HepG2 (cell line): ENCODE data around the gene UBC. TPM values are rescaled to one million over a fixed set of nuclear protein-coding genes. Genes with fewer than 3 reads are reported as not detected.
A peak's percentile ranks its signal among the peaks of the same experiment; 100 is the strongest.

Experiments used
- ADNP ChIP-seq: sonication (generic); formaldehyde crosslinking; IDR thresholded peaks from 2 replicates; pipeline ENCODE4 v1.4.0; 2020; ENCODE audit warnings: missing genetic modification reagents
- CC2D1A ChIP-seq: sonication (generic); formaldehyde crosslinking; IDR thresholded peaks from 2 replicates; pipeline ENCODE4 v1.8.1; 2023; ENCODE audit warnings: mild to moderate bottlenecking, missing genetic modification reagents
- ELF1 ChIP-seq: sonication (generic); formaldehyde crosslinking; IDR thresholded peaks from 2 replicates; pipeline ENCODE4 v1.4.0; 2020; ENCODE audit warnings: missing genetic modification reagents
- ESRRA ChIP-seq: sonication (generic); formaldehyde crosslinking; IDR thresholded peaks from 2 replicates; pipeline ENCODE4 v1.5.1; 2020; ENCODE audit warnings: mild to moderate bottlenecking, low read depth, missing genetic modification reagents
- HIVEP1 ChIP-seq: sonication (generic); formaldehyde crosslinking; IDR thresholded peaks from 2 replicates; pipeline ENCODE4 v1.4.0; 2020; ENCODE audit warnings: mild to moderate bottlenecking, missing genetic modification reagents
- HNF4G ChIP-seq, 2 experiments: sonication (generic) in 1 of 2; formaldehyde crosslinking in 1 of 2; IDR thresholded peaks; 2 replicates each; pipeline versions ENCODE4 v1.4.0 to v1.6.1; 2011 to 2020; ENCODE audit warnings: borderline replicate concordance in 2 of 2, low read depth in 2 of 2, mild to moderate bottlenecking in 2 of 2, low read length in 1 of 2, missing genetic modification reagents in 1 of 2, moderate library complexity in 1 of 2
- HNRNPLL ChIP-seq: fragments of 200-400 bp; formaldehyde crosslinking; IDR thresholded peaks from 2 replicates; pipeline ENCODE4 v1.6.1; 2017; ENCODE audit warnings: mild to moderate bottlenecking, low read depth, low read length; ENCODE audit not compliant: poor library complexity, severe bottlenecking
- KAT7 ChIP-seq: IDR thresholded peaks from 2 replicates; pipeline ENCODE4 v1.6.1; 2018; ENCODE audit warnings: borderline replicate concordance, missing compliant biosample characterization
- KDM2A ChIP-seq: sonication (generic); formaldehyde crosslinking; IDR thresholded peaks from 2 replicates; pipeline ENCODE4 v1.4.0; 2020; ENCODE audit warnings: low read depth, missing genetic modification reagents, borderline replicate concordance
- LCORL ChIP-seq, 2 experiments: fragments of 450-650 bp in 1 of 2; sonication (generic) in 1 of 2; formaldehyde crosslinking in 1 of 2; IDR thresholded peaks; 2 replicates each; pipeline versions ENCODE4 v1.5.0 to v1.6.1; 2017 to 2020; ENCODE audit warnings: antibody characterized with exemption in 1 of 2, missing genetic modification reagents in 1 of 2
- MTF1 ChIP-seq: sonication (generic); formaldehyde crosslinking; IDR thresholded peaks from 2 replicates; pipeline ENCODE4 v1.5.0; 2020; ENCODE audit warnings: missing genetic modification reagents
- PAXIP1 ChIP-seq: sonication (generic); formaldehyde crosslinking; conservative IDR thresholded peaks from 2 replicates; pipeline ENCODE4 v1.4.0; 2020; ENCODE audit warnings: mild to moderate bottlenecking, missing genetic modification reagents, moderate library complexity
- PHF8 ChIP-seq: sonication (generic); formaldehyde crosslinking; IDR thresholded peaks from 2 replicates; pipeline ENCODE4 v1.5.0; 2020; ENCODE audit warnings: missing genetic modification reagents
- SMC3 ChIP-seq: IDR thresholded peaks from 2 replicates; pipeline ENCODE4 v1.6.1; 2011; ENCODE audit warnings: low read length, improper control_type of control experiment
- SRSF1 ChIP-seq: fragments of 200-400 bp; formaldehyde crosslinking; optimal IDR thresholded peaks from 2 replicates; pipeline ENCODE3; 2017; ENCODE audit warnings: mild to moderate bottlenecking, low read depth, low read length, moderate library complexity
- U2AF2 ChIP-seq: fragments of 200-400 bp; formaldehyde crosslinking; IDR thresholded peaks from 2 replicates; pipeline ENCODE4 v1.6.1; 2017; ENCODE audit warnings: low read depth, mild to moderate bottlenecking, low read length
- ZBTB34 ChIP-seq: sonication (generic); formaldehyde crosslinking; IDR thresholded peaks from 2 replicates; pipeline ENCODE4 v1.8.0; 2022; ENCODE audit warnings: mild to moderate bottlenecking, missing genetic modification reagents
- ZBTB7A ChIP-seq: sonication (generic); formaldehyde crosslinking; IDR thresholded peaks from 2 replicates; pipeline ENCODE4 v1.8.0; 2022; ENCODE audit warnings: mild to moderate bottlenecking, missing genetic modification reagents
- ZFYVE20 ChIP-seq: sonication (generic); formaldehyde crosslinking; IDR thresholded peaks from 2 replicates; pipeline ENCODE4 v1.8.0; 2023; ENCODE audit warnings: low read depth, mild to moderate bottlenecking, moderate library complexity, missing genetic modification reagents, borderline replicate concordance
- ZMYM3 ChIP-seq: sonication (generic); formaldehyde crosslinking; IDR thresholded peaks from 2 replicates; pipeline ENCODE4 v1.5.1; 2020; ENCODE audit warnings: mild to moderate bottlenecking, missing genetic modification reagents
- ZNF124 ChIP-seq: sonication (generic); formaldehyde crosslinking; IDR thresholded peaks from 2 replicates; pipeline ENCODE4 v1.4.0; 2020; ENCODE audit warnings: missing genetic modification reagents
- ZNF597 ChIP-seq: sonication (generic); formaldehyde crosslinking; IDR thresholded peaks from 2 replicates; pipeline ENCODE4 v1.5.0; 2020; ENCODE audit warnings: missing genetic modification reagents
- ZNF629 ChIP-seq: sonication (generic); formaldehyde crosslinking; conservative IDR thresholded peaks from 2 replicates; pipeline ENCODE4 v1.5.0; 2020; ENCODE audit warnings: missing genetic modification reagents
- polyA plus RNA-seq, 8 experiments: library from polyadenylated mRNA; depleted of rRNA in 3 of 8; stranded (reverse) in 7 of 8; unstranded in 1 of 8; fragments of >200 nt; fragmentation: Illumina TruSeq in 4 of 8; extraction: Trizol in 4 of 8; gene quantifications; 2 replicates each; pipeline versions ENCODE4 v1.2.1 to v1.2.3, GENCODE V29; 2011 to 2016; ENCODE audit warnings: low read depth in 4 of 8, missing spikeins in 1 of 8, mixed read lengths in 1 of 8; ENCODE audit not compliant: insufficient read depth in 1 of 8
- total RNA-seq, 5 experiments: library from RNA; depleted of rRNA; stranded (reverse); fragments of >200 nt; fragmentation: Illumina TruSeq; extraction: Trizol; gene quantifications; 2 replicates each; pipeline ENCODE4 v1.2.3, GENCODE V29; 2016; ENCODE audit warnings: low read depth in 1 of 5

The UBC gene
- total and polyA plus RNA-seq, 2 of the 13 experiments (the other 11 are each of a cell fraction or from before 2014, with no cell fraction given) = 805 to 1,432 TPM

GRCh38 chr12:124898200-124898922, 16.1 kb downstream of the UBC start (continued):
- TF ChIP-seq PAXIP1 (CRISPR knock-in tag) (no peak), ZNF597 (CRISPR knock-in tag) (no peak), KAT7 (CRISPR knock-in tag) (no peak), SMC3 (peak; percentile 77), PHF8 (CRISPR knock-in tag) (no peak), U2AF2 (no peak), ZMYM3 (0 out of 2 replicates have a peak, but pooled peaks have one; percentile 11), MTF1 (CRISPR knock-in tag) (no peak), ZFYVE20 (no peak), ESRRA (CRISPR knock-in tag) (no peak), CC2D1A (CRISPR knock-in tag) (no peak), KDM2A (CRISPR knock-in tag) (peak; percentile 54; the same call in 1 of the 2 replicates), HNRNPLL (no peak), LCORL (IDR thresholded peaks at IDR 0.05) (no peak), LCORL (CRISPR knock-in tag; IDR thresholded peaks at IDR 0.05) (no peak), ZNF629 (CRISPR knock-in tag) (no peak), SRSF1 (no peak), ZBTB34 (no peak), ELF1 (CRISPR knock-in tag) (no peak), HNF4G (IDR thresholded peaks at IDR 0.05; ENCODE audit: borderline replicate concordance, low read depth, low read length) (no peak), HNF4G (CRISPR knock-in tag; IDR thresholded peaks at IDR 0.05; ENCODE audit: borderline replicate concordance, low read depth) (no peak), ZNF124 (no peak), ADNP (CRISPR knock-in tag) (no peak), HIVEP1 (CRISPR knock-in tag) (no peak), ZBTB7A (CRISPR knock-in tag) (no peak; the same call in 1 of the 2 replicates)
